K562 (cell line): ENCODE results near the gene DOK1. TPM values are rescaled to one million over a fixed set of nuclear protein-coding genes. Genes with fewer than 3 reads are reported as not detected.

Experiments
- CHD1 ChIP-seq: fragments of 200-600 bp; sonication (generic); IDR thresholded peaks from one replicate; pipeline ENCODE4 v1.6.1; 2012; ENCODE audit warnings: mild to moderate bottlenecking, moderate library complexity, low read length, inconsistent platforms
- MAFK ChIP-seq: IDR thresholded peaks from 2 replicates; pipeline ENCODE4 v1.6.1; 2011; ENCODE audit warnings: low read length, improper control_type of control experiment
- PHF8 ChIP-seq: fragments of 200-600 bp; sonication (generic); IDR thresholded peaks from 2 replicates; pipeline ENCODE4 v1.6.1; 2012; ENCODE audit warnings: mixed run types, mild to moderate bottlenecking, inconsistent platforms, low read length, moderate library complexity, borderline replicate concordance
- SIRT6 ChIP-seq: IDR thresholded peaks from one replicate; pipeline ENCODE4 v1.6.1; 2012; ENCODE audit warnings: low read depth, mild to moderate bottlenecking, control low read depth, inconsistent platforms, low read length, moderate library complexity
- SIX5 ChIP-seq, 2 experiments: IDR thresholded peaks; 2 replicates each; pipeline ENCODE4 v1.6.1; 2011; ENCODE audit warnings: low read length in 2 of 2, borderline replicate concordance in 1 of 2, low read depth in 1 of 2, mild to moderate bottlenecking in 1 of 2, moderate library complexity in 1 of 2; ENCODE audit not compliant: insufficient read depth in 1 of 2
- TGIF2 ChIP-seq: sonication (generic); formaldehyde crosslinking; IDR thresholded peaks from 2 replicates; pipeline ENCODE4 v1.8.1; 2022; ENCODE audit warnings: mild to moderate bottlenecking, missing genetic modification reagents, moderate library complexity
- YY1 ChIP-seq, 3 experiments: IDR thresholded peaks; 2 replicates each; pipeline ENCODE4 v1.6.1; 2011; ENCODE audit warnings: low read length in 2 of 3, mild to moderate bottlenecking in 2 of 3, moderate library complexity in 2 of 3, borderline replicate concordance in 1 of 3, control low read depth in 1 of 3, low read depth in 1 of 3; ENCODE audit not compliant: insufficient read depth in 3 of 3, insufficient replicate concordance in 2 of 3, control insufficient read depth in 1 of 3, insufficient read length in 1 of 3; ENCODE audit errors: extremely low read depth in 1 of 3
- polyA plus RNA-seq, 8 experiments: library from polyadenylated mRNA; depleted of rRNA in 4 of 8; stranded (reverse) in 5 of 8; unstranded in 3 of 8; fragments of >200 nt; fragmentation: Nextera tagmentation in 2 of 8; fragmentation: Illumina TruSeq in 1 of 8; extraction: Ambion mirVana in 2 of 8; extraction: Trizol in 1 of 8; gene quantifications; 2 replicates each; pipeline versions ENCODE4 v1.2.1 to v1.2.3, GENCODE V29; 2011 to 2014; ENCODE audit warnings: inconsistent platforms in 1 of 8, missing spikeins in 1 of 8
- total RNA-seq, 7 experiments: library from RNA; depleted of rRNA in 6 of 7; stranded (reverse); fragments of >200 nt in 6 of 7; fragmentation: Illumina TruSeq in 2 of 7; extraction: Trizol in 2 of 7; gene quantifications; 2 replicates each; pipeline versions ENCODE4 v1.2.1 to v1.2.3, GENCODE V29; 2011 to 2021; ENCODE audit warnings: low replicate concordance in 1 of 7
- TF ChIP-seq, protein P1 (sequence below): IDR thresholded peaks from 2 replicates; pipeline ENCODE4 v1.6.1; 2012; ENCODE audit warnings: low read depth, low read length, improper control_type of control experiment, borderline replicate concordance
- TF ChIP-seq, protein P2 (sequence below): sonication (generic); formaldehyde crosslinking; IDR thresholded peaks from 2 replicates; pipeline ENCODE4 v1.8.0; 2022; ENCODE audit warnings: mild to moderate bottlenecking, missing genetic modification reagents, borderline replicate concordance

The DOK1 gene
- total and polyA plus RNA-seq, 9 of the 15 experiments (the other 6 are each of a cell fraction or from before 2014, with no cell fraction given), result 0.59 to 36.4 (median 16.1) TPM

- TF ChIP-seq YY1 (IDR thresholded peaks at IDR 0.05; ENCODE audit: borderline replicate concordance in 1 of 3, control insufficient read depth in 1 of 3, extremely low read depth in 1 of 3, insufficient read depth in 3 of 3, insufficient read length in 1 of 3, insufficient replicate concordance in 2 of 3, low read depth in 1 of 3, low read length in 2 of 3) (no peak), MAFK (0 out of 2 replicates have a peak, but pooled peaks have one; percentile 11), SIRT6 (no peak), PHF8 (no peak), CHD1 (no peak), TGIF2 (CRISPR knock-in tag) (no peak), SIX5 (IDR thresholded peaks at IDR 0.05; ENCODE audit: borderline replicate concordance in 1 of 2, insufficient read depth in 1 of 2, low read depth in 1 of 2, low read length in 2 of 2) (peak; percentile 67)
- TF ChIP-seq, protein P1, sequence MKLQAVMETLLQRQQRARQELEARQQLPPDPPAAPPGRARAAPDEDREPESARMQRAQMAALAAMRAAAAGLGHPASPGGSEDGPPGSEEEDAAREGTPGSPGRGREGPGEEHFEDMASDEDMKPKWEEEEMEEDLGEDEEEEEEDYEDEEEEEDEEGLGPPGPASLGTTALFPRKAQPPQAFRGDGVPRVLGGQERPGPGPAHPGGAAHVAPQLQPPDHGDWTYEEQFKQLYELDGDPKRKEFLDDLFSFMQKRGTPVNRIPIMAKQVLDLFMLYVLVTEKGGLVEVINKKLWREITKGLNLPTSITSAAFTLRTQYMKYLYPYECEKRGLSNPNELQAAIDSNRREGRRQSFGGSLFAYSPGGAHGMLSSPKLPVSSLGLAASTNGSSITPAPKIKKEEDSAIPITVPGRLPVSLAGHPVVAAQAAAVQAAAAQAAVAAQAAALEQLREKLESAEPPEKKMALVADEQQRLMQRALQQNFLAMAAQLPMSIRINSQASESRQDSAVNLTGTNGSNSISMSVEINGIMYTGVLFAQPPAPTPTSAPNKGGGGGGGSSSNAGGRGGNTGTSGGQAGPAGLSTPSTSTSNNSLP, result no peak
- TF ChIP-seq, protein P2, sequence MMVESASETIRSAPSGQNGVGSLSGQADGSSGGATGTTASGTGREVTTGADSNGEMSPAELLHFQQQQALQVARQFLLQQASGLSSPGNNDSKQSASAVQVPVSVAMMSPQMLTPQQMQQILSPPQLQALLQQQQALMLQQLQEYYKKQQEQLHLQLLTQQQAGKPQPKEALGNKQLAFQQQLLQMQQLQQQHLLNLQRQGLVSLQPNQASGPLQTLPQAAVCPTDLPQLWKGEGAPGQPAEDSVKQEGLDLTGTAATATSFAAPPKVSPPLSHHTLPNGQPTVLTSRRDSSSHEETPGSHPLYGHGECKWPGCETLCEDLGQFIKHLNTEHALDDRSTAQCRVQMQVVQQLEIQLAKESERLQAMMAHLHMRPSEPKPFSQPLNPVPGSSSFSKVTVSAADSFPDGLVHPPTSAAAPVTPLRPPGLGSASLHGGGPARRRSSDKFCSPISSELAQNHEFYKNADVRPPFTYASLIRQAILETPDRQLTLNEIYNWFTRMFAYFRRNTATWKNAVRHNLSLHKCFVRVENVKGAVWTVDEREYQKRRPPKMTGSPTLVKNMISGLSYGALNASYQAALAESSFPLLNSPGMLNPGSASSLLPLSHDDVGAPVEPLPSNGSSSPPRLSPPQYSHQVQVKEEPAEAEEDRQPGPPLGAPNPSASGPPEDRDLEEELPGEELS (CRISPR knock-in tag), result no peak
Measured at GRCh38 chr2:74525717-74526648, 28.5 kb upstream of the DOK1 start, which contains the start of gene DQX1 (continued).
